ENCODE data around the gene MUC4.
"Not testable (repeated sequence)": the region's sequence is repeated elsewhere in the genome, so short reads cannot be mapped to it uniquely, and the experiment has no call there.

MUC4 gene

GRCh38 chr3:195834675-195835583 is 23.2 kb upstream of the MUC4 start:
- no peak for DNase-seq

GRCh38 chr3:195829897-195830254 is 18.1 kb upstream of the MUC4 start:
- no peak for DNase-seq

GRCh38 chr3:195828762-195829161 is 17.0 kb upstream of the MUC4 start:
- no peak for DNase-seq

- DNase-seq, result no peak
Measured at GRCh38 chr3:195825857-195826804, 14.4 kb upstream of the MUC4 start.

GRCh38 chr3:195825191-195825588 is 13.5 kb upstream of the MUC4 start:
- DNase-seq, result no peak

GRCh38 chr3:195824425-195825190 is 12.9 kb upstream of the MUC4 start:
- DNase-seq, result not testable (repeated sequence)

- DNase-seq, result no peak
Measured at GRCh38 chr3:195823999-195824398, 12.3 kb upstream of the MUC4 start.

- DNase-seq, result peak; percentile 71
Measured at GRCh38 chr3:195823280-195823679, 11.6 kb upstream of the MUC4 start.

- DNase-seq, result no peak
Measured at GRCh38 chr3:195822131-195822696, 10.5 kb upstream of the MUC4 start.

- DNase-seq, result no peak
Measured at GRCh38 chr3:195821403-195822130, 9.8 kb upstream of the MUC4 start.

GRCh38 chr3:195820901-195821300 is 9.2 kb upstream of the MUC4 start:
- no peak for DNase-seq

GRCh38 chr3:195820186-195820585 is 8.5 kb upstream of the MUC4 start:
- DNase-seq, result no peak

GRCh38 chr3:195818301-195818700 is 6.6 kb upstream of the MUC4 start:
- DNase-seq, result no peak

- DNase-seq, result no peak
Measured at GRCh38 chr3:195817578-195818135, 5.9 kb upstream of the MUC4 start.

GRCh38 chr3:195816276-195816913 is 4.7 kb upstream of the MUC4 start:
- DNase-seq, result not testable (repeated sequence)

- DNase-seq, result no peak
Measured at GRCh38 chr3:195815169-195815771, 3.5 kb upstream of the MUC4 start.

- DNase-seq, result no peak
Measured at GRCh38 chr3:195813916-195814640, 2.3 kb upstream of the MUC4 start.

GRCh38 chr3:195812366-195812765 is 637 bp upstream of the MUC4 start:
- no peak for DNase-seq

- no peak for DNase-seq
Measured at GRCh38 chr3:195810455-195810845, 1.3 kb downstream of the MUC4 start.
